Smooth muscle cell (in vitro differentiated cells): ENCODE results near the gene BRAT1. TPM values are rescaled to one million over a fixed set of nuclear protein-coding genes. Genes with fewer than 3 reads are reported as not detected.

Experiments
- DNase-seq: peaks from one replicate; lab custom pipeline; 2025; ENCODE audit not compliant: unreplicated experiment; lab: John Stamatoyannopoulos, UW
- H2AFZ ChIP-seq: fragments of 200-600 bp; sonication (generic); 2 replicates; pipeline ENCODE4 v1.6.0; 2016; ENCODE audit warnings: antibody characterized with exemption, low read depth, mild to moderate bottlenecking
- H3F3A ChIP-seq: fragments of 200-600 bp; sonication (generic); 2 replicates; pipeline ENCODE4 v1.6.0; 2017; ENCODE audit warnings: antibody characterized with exemption, low read depth
- H3K27ac ChIP-seq: fragments of 200-600 bp; sonication (generic); 2 replicates; pipeline ENCODE4 v1.5.1; 2016; ENCODE audit warnings: low read depth, mild to moderate bottlenecking
- H3K27me3 ChIP-seq: fragments of 200-600 bp; sonication (generic); 2 replicates; pipeline ENCODE4 v1.6.1; 2016; ENCODE audit warnings: low read depth, mild to moderate bottlenecking
- H3K36me3 ChIP-seq: fragments of 200-600 bp; sonication (generic); 2 replicates; pipeline ENCODE4 v1.5.1; 2016; ENCODE audit warnings: low read depth
- H3K4me1 ChIP-seq: fragments of 200-600 bp; sonication (generic); 2 replicates; pipeline ENCODE4 v1.5.1; 2016; ENCODE audit warnings: low read depth
- H3K4me2 ChIP-seq: fragments of 200-600 bp; sonication (generic); 2 replicates; pipeline ENCODE4 v1.6.0; 2016; ENCODE audit warnings: mild to moderate bottlenecking
- H3K4me3 ChIP-seq: fragments of 200-600 bp; sonication (generic); 2 replicates; pipeline ENCODE4 v1.5.1; 2016; ENCODE audit warnings: mild to moderate bottlenecking
- H3K79me2 ChIP-seq: fragments of 200-600 bp; sonication (generic); 2 replicates; pipeline ENCODE4 v1.6.0; 2016; ENCODE audit warnings: low read depth, mild to moderate bottlenecking
- H3K9ac ChIP-seq: fragments of 200-600 bp; sonication (generic); 2 replicates; pipeline ENCODE4 v1.6.0; 2016; ENCODE audit warnings: low read depth
- H3K9me3 ChIP-seq: fragments of 200-600 bp; sonication (generic); replicated peaks from 2 replicates; pipeline ENCODE4 v1.5.1; 2016; ENCODE audit warnings: low read depth
- H4K20me1 ChIP-seq: fragments of 200-600 bp; sonication (generic); 2 replicates; pipeline ENCODE4 v1.6.0; 2016; ENCODE audit warnings: low read depth
- CTCF ChIP-seq: fragments of 200-600 bp; sonication (generic); IDR thresholded peaks from 2 replicates; pipeline ENCODE4 v1.5.1; 2017; ENCODE audit warnings: borderline replicate concordance, mild to moderate bottlenecking, antibody characterized with exemption; ENCODE audit not compliant: insufficient read depth, poor library complexity, severe bottlenecking
- WGBS: methylation state at CpG from one replicate; pipeline ENCODE4 v1.1.7; 2016; ENCODE audit warnings: low lambda C conversion rate; 5-methylcytosine and 5-hydroxymethylcytosine counted together
- polyA plus RNA-seq: library from polyadenylated mRNA; unstranded; fragments of >200 nt; fragmentation: Nextera tagmentation; extraction: Ambion mirVana; gene quantifications from 2 replicates; pipeline ENCODE4 v1.2.1, GENCODE V29; 2016
- total RNA-seq: library from RNA; depleted of rRNA; stranded (reverse); fragments of >200 nt; gene quantifications from 2 replicates; pipeline ENCODE4 v1.2.3, GENCODE V29; 2014

The BRAT1 gene
- total and polyA plus RNA-seq, 2 experiments from 2014 or later, result 11.2 to 32.4 TPM

DNA sequence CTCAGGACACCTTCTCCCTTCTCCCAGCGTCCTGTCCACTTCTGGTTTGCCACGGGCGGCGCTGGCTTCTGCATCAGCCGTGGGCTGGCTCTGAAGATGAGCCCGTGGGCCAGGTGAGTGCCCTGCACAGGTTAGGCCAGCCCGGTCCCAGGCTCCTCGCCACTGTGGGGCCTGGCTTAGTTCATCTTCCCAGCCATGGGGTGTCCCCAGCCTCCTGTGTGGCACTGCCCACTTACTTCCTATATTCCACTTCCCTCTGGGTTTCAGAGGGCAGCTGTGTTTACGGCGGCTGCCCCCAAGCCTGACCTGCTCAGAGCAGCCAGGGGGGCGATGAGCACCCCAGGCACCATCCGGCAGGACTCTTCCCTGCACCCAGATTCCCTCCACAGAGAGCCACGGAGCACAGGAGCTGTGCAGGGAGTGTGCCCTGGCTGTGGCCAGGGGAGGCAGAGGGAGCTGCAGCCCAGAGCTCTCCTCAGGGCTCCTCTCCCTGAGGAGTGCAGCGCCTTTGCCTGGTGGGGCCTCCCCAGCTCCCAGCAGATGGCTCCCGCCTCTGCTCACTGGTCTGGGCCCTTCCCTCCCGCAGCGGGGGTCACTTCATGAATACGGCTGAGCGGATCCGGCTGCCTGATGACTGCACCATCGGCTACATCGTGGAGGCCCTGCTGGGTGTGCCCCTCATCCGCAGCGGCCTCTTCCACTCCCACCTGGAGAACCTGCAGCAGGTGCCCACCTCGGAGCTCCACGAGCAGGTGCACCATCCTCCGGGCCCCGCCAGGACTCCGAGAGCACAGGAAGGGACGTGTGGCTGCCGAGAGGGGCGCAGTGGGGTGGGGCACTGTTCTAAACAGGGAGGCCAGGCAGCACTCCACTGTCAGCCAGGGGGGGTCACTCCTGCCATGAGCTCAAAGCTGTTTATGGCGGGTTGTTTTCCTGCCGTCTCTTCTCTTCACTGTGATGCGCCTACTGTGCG is 29.4 kb downstream of the BRAT1 start:
- Histone ChIP-seq H3K79me2 (peaks cover 36% of the 10 kb centered on the region), H3K9me3 (no peaks in the 10 kb centered on the region), H4K20me1 (peaks cover 83% of the 10 kb centered on the region), H3F3A (peaks cover 37% of the 10 kb centered on the region), H3K4me2 (no peak overlapping the region), H3K4me3 (no peak overlapping the region), H3K27ac (no peak overlapping the region), H2AFZ (no peak overlapping the region), H3K4me1 (peaks cover 65% of the 10 kb centered on the region), H3K9ac (no peak overlapping the region), H3K36me3 (no peaks in the 10 kb centered on the region), H3K27me3 (no peaks in the 10 kb centered on the region)
- no peak for DNase-seq
- WGBS, result 90% methylated on average over 36 of the region's 36 CpGs
- no peak for TF ChIP-seq CTCF

DNA sequence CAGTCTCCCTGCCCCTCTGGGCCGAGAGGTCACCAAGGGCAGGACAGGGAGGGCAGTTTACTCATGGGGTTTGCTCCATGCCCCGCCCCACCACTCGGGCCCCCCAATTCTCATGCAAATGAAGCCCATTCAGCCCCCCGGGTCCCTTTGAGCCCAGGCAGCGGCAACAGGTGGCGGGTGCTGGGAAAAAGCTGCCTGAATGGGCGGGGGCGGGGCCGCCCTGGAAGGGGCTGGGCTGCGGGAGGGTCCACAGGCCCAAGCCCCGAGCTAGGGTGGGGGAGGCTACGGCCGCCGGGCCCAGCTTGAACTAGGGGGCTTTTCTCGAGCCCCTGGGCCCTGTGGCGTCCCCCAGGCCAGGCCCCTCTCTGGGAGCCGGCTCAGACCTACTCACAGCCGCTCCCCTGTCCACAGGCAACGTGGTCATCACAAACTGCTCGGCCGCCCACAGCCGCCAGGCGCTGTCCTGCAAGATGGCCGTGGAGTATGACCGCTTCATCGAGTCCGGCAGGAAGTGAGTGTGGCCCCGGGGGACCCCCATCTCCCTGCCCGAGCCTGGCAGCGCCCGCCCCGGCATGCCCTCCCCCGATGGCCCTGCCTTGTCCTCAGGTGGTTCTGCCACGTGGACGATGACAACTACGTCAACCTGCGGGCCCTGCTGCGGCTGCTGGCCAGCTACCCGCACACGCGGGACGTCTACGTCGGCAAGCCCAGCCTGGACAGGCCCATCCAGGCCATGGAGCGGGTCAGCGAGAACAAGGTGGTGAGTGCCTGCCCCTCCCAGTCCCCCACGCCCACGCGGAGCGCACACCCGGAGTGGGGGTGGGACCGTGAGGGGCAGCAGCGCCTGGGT is 30.3 kb downstream of the BRAT1 start:
- DNase-seq, result no peak
- H3K4me1 ChIP-seq, result peaks cover 61% of the 10 kb centered on the region
- no peak for TF ChIP-seq CTCF
- peaks cover 45% of the 10 kb centered on the region for H3K79me2 ChIP-seq
- H2AFZ ChIP-seq, result no peak overlapping the region
- H3K4me3 ChIP-seq, result no peak overlapping the region
- H3K9me3 ChIP-seq, result no peaks in the 10 kb centered on the region
- no peak overlapping the region for H3K9ac ChIP-seq
- peak overlapping the region; percentile 93 for H3K4me2 ChIP-seq
- H3K36me3 ChIP-seq, result no peaks in the 10 kb centered on the region
- H4K20me1 ChIP-seq, result peaks cover 92% of the 10 kb centered on the region
- peaks cover 38% of the 10 kb centered on the region for H3F3A ChIP-seq
- 86% methylated on average over 47 of the region's 53 CpGs for WGBS
- H3K27ac ChIP-seq, result peak overlapping the region; percentile 84
- H3K27me3 ChIP-seq, result no peaks in the 10 kb centered on the region

DNA sequence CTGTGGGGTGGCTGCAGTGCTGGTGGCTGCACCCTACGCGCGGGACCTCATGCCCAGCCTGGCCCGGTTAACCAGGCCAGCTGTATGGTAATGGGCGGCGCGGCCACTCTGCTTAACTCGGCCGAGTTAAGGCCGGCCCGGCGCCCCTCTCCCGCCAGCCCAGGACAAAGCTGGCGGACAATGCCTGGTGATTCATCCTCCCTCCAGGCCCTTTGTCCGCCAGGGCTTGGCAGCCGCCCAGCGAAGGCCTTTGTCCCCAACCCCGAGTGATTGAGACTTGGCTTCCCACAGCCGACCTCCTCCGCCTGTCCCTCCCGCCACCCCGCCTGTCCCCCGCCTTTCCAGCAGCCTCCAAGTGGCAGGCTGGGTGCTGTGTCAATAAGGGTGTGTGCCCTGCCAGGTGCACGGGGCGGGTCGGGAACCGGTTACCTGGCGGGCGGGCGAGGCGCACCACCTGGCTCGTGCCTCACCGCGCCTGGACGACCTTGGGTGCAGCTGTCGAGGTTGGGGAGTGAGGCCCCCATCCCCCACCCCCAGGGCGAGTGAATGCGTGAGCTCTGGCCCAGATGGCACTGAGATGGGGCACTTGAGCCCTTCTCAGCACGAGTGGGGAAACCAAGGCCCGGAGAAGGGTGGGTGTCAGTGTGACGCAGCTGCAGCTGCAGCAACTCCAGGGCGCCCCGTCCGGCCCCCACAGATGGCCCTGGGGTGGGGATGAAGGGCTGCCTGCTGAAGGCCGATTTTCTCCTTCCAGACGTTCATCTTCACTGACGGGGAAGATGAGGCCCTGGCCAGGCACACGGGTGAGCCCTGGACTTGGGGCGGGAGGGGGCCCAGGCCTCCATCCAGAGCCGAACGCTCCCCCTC is 31.1 kb downstream of the BRAT1 start:
- Histone ChIP-seq H3K4me3 (peak overlapping the region; percentile 59), H3K4me2 (peak overlapping the region; percentile 93), H3F3A (peaks cover 32% of the 10 kb centered on the region), H3K79me2 (peaks cover 45% of the 10 kb centered on the region), H3K9ac (peak overlapping the region; percentile 49), H3K36me3 (no peaks in the 10 kb centered on the region), H3K27me3 (no peaks in the 10 kb centered on the region), H3K4me1 (peaks cover 56% of the 10 kb centered on the region), H4K20me1 (peaks cover 89% of the 10 kb centered on the region), H3K9me3 (no peaks in the 10 kb centered on the region), H3K27ac (peak overlapping the region; percentile 84), H2AFZ (no peak overlapping the region)
- no peak for TF ChIP-seq CTCF
- DNase-seq, result no peak
- 35% methylated on average over 42 of the region's 51 CpGs for WGBS
